SKM-1 treated with dmso at 0.1 percent for 144 hours (cell line): ENCODE data around the gene OXT.
"Not testable (repeated sequence)": the region's sequence is repeated elsewhere in the genome, so short reads cannot be mapped to it uniquely, and the experiment has no call there.

Experiments used
- DNase-seq: peaks from one replicate; lab custom pipeline; 2025; ENCODE audit not compliant: unreplicated experiment; lab: John Stamatoyannopoulos, UW

OXT gene

DNA sequence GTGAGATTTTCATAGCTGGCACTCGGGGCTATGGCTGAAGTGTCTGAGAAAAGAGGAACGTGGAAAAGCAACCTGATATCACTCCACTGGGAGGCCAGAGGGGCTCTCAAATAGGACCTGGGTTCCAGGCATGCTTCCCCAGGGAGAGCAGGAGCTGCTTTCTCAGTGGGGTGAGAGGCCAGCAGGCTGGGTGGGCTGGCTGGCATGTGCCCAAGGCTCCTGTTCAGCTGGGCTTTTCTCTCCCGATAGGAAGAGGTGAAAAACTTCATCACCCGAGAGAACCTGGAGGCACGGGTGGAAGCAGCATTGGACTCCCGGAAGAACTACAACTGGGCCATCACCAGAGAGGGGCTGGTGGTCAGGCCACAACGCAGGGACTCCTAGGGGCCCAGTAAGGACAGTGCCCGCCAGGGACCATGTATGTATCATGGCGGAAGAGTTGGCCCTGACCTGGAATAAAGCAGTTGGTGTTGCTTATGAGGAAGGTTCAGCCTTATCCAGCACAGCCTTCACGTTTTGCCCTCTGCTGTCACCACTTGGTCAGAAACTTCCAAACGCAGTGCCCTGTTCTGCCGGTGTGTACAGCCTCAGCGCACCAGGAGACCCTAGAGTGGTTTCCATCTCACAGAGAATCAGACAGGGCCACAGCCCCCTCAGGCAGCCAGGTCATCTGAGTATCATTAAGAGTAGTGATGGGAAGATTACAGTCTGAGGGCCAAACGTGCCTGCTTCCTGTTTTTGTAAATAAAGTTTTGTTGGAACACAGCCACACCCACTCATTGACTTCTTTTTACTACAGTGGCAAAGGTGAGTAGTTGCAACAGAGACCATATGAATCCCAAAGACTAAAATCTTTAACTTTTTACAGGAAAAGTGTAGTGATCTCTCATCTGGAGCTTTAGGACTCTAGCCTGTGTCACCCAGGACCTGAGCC, 23.7 kb upstream of the OXT start:
- DNase-seq: no peak

DNA sequence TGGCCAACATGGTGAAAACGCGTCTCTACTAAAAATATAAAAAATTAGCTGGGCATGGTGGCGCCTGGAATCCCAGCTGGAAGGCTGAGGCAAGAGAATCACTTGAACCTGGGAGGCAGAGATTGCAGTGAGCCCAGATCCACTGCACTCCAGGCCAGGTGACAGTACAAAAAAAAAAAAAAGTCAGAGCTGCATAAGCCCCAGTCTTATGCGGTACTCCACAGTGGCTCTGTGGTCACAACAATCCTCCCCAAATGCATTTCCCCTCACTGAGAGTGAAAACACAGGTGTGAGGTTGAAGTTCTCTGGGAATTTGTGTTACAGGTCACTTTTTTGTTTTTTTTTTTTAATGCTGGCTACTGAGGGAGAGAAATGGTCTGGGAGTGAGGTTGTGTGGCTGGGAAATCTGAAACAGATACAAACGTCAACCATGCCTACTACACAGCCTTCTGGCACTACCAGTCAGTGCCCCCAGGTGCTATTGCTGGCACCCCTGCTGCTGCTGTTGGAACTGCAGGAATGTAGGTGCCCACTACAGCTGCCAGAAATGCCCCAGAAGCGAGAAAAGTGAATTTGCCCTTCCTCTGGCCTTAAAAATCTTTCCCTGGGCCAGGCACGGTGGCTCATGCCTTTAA, 19.9 kb upstream of the OXT start:
- no peak for DNase-seq

DNA sequence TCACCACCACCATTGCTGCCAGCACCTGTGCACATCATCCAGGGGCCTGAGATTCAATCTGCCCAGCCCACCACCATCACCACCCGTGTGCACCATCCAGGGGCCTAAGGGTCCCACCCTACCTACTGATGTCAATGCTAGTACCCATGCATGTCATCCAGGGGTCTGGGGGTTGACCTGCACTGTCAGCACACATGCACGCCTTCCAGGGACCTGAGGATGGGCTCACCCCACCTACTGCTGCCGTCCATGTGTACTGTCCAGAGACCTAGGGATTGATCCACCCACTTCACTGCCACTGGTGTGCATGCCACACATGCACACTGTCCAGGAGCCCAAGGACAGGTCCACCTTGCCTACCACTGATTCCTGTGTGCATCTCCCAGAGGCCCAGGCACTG, 11.9 kb upstream of the OXT start:
- no peak for DNase-seq

DNA sequence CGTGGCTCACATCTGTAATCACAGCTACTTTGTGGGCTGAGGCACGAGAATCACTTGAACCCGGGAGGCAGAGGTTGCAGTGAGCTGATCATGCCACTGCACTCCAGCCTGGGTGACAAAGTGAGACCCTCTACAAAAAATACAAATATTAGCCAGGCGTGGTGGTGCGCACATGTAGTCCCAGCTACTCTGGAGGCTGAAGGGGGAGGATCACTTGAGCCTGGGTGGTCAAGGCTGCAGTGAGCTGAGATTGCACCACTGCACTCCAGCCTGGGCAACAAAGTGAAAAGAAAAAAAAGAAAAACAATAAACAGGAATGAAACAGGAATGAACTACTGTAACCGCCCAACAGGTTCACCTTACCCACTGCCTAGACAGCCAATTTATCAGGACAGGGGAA, 7.3 kb upstream of the OXT start:
- DNase-seq: not testable (repeated sequence)

DNA sequence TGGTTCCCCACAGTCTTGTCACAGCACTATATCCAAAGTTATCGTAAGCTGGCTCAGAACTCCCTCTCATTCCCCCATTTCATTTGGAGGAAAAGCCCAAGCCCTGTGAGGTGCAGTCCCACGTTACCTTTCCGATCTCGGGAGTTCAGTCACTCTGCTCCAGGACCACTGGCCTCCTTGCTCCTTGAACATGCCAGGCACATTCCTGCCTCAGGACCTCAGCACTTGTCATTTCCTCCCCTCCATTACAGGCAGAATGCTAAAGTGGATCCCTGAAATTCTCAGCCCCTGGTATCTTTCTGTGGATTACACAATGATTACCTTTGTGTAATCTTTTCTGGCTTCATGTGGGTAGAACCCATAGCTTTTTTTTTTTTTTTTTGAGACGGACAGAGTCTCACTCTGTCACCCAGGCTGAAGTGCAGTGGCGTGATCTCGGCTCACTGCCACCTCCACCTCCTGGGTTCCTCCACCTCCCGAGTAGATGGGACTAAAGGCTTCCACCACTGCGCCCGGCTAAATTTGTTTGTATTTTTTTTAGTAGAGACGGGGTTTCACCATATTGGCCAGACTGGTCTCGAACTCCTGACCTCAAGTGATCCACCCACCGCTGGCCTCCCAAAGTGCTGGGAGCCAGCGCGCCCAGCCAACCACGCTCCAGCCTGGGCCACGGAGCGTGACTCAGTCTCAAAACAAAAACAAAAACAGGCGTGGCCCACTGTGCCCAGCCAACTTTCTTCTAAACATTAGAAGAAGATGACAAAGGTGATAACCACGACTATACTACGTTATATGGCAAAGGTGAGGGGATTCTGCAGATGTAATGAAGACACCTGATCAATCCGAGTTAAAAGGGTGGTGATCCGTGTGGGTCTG, 4.0 kb upstream of the OXT start:
- DNase-seq: no peak

DNA sequence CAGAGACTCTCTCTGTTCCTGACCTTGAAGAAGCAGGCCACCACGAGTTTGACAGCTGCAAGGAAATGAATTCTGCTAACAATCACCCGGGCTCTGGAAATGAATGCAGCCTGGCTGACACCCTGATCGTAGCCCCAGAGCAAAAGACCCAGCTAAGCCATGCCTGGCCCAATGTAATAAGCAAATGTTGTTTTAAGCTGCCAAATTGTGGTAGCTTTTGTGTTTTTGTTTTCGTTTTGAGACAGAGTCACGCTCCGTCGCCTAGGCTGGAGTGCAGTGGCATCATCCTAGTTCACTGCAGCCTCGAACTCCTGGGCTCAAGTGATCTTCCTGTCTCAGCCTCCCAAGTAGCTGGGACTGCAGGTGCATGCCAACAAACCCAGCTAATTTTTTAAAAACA, 3.3 kb upstream of the OXT start:
- DNase-seq: no peak

DNA sequence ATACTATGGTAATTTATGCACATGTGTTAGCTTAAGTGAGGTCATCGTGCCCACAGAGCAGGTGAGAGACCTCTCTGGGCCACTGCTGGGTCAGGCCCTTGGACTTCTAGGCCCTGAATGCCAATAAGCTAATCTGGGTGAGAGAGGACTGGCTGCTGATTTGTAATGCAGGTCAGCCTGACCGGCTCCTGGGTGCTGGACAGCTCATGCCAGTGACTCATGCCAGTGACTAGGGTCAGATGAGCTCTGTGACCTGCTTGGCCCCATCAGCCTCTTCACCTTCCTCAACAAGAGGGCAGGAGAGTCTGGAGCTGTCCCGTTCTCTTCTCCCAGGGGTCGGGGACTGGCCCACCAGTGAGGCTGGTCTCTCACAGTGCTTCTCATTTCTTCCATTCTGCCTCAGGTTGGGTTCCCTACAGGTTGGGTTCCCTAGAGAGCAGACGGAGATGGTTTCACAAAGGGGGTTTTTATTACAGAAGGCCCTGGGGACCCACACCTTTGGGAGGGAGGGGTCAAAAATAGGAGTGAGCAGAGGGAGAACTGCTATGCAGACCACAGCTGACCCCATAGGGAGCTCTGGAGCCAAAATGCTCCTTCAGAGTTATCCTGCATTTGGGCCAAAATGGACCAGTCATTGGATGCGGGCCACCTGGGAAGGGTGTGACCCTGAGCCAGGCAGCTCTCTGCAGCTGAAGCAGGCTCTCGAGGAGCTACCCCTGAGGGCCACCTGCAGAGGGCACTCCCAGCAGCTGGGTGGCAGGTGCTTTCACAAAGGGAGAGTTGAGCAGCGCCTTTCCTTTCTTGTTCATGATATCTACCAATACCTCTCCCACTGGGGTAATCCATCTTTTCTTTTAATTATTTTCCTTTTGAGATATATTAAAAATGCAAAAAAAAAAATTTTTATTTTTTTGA, 2.2 kb upstream of the OXT start:
- DNase-seq: no peak

DNA sequence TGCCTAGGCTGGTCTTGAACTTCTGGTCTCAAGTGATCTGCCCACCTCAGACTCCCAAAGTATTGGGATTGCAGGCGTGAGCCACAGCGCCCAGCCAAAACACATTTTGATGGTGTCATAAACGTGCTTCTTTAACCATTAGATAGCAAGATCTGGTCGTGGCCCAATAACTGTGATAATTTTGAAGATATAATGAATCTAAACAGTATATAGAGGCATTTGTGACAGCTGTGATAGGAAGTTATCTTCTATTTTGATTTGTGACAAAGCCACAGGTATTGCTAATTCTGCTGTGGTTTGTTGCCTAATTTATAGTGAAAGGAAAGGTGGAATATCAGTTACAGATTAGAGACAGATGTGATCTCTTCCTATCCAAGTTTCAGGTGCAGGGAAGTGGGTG, 695 bp upstream of the OXT start:
- DNase-seq: no peak

DNA sequence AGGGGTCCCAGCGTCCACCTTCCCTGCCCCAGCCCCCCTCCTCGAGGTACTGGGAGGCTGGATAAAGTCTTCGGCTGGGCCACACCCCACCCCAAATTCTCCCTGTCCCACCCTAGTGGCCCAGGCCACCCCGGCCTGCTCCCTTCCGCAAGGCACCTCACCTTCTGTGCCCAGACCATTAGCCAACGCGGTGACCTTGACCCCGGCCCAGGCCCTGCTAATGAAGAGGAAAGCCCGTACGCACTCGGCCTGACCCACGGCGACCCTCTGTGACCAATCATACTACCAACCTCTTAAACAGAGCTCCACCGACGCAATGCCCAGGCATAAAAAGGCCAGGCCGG, 182 bp upstream of the OXT start:
- DNase-seq: no peak

DNA sequence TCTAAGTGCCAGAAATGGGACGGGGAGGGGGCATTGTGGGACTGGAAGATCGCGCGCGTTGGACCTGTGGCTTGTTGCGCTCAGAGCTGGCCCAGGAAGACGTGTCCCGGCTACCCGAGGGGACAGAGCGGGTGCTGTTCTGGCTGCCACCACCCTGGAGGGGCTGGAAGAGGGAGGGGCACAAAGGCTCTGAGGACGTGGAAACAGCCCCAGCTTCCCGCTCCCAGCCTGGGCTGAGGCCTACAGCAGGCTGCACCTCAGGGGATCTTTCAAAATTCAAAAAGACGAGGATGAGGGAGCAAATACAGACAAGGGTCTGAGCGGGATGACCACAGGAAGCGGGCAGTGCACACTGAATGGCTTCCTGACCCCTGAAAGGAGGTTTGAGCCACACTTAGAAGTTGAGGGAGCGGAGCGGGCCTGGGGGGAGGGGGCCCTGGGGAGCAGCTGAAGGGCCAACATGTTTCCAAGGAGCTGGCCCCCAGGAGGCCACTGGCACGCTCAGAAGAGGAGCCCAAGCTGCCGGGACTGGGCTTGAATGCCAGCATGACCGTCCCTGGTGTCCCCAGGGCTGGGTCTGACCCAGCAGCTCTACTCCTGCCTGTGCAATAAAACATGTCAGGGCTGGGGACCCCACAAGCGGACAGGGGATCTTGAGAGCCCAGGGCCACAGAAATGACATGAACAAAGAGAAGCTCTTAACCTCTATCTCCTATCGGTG, 1.3 kb downstream of the OXT start:
- no peak for DNase-seq

DNA sequence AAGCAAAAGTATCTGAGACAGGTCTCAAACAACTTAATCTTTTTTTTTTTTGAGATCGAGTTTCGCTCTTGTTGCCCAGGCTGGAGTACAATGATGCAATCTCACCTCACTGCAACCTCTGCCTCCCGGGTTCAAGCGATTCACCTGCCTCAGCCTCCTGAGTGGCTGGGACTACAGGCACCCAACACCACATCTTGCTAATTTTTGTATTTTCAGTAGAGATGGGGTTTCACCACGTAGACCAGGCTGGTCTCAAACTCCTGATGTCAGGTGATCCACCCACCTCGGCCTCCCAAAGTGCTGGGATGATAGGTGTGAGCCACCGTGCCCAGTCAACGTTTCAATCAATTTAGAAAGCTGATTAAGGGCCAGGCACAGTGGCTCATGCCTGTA, 1.8 kb downstream of the OXT start:
- not testable (repeated sequence) for DNase-seq

DNA sequence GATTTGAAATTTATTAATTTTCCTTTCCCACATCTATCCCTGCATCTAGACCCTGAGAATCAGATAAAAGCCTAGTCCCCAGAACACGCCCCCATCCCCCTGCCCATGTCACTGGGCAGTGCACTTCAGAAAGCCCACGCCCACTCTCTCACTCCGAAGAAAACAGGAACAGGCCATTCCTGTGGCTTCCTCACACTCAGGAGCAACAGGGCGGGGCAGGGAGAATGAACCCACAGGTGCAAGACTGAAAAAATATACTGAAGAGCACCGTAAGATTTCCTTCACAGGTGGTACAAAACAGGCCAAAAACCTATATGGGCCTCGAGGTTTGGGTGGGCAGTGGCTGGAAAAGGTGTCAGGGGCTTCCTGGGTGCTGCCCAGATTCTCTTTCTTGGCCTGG, 3.4 kb downstream of the OXT start:
- no peak for DNase-seq

DNA sequence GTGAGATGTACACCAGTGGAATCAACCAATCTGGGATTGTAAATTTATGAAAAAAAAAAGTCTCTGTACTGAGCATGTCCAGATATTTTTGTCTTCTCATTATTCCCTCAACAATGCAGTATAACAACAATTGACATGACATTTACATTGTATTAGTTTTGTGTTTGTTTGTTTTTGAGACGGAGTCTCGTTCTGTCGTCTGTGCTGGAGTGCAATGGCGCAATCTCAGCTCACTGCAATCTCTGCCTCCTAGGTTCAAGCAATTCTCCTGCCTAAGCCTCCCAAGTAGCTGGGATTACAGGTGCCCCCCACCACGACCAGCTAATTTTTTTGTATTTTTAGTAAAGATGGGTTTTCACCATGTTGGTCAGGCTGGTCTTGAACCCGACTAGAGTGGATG, 3.9 kb downstream of the OXT start:
- not testable (repeated sequence) for DNase-seq

DNA sequence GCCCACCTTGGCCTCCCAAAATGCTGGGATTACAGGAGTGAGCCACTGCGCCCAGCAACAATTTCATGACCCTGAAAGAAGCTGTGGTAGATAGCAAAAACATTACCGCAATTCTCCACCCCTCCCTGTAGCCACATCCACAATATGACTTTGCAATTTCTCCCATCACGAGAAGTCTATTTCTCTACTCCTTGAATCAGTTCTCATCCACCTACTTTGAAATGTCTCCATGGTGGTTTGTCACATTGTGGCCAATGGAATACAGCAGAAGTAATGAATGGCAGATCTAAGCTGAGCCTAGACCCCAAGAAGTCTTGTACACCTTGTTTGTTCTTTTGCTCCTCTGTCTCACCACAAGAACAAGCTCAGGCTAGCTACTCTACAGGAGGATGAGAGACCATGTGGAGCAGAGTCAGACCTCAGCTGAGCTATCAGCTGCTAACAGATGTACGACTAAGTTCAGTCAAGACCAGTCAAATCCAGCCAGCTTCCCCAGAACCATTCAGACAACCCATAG, 6.3 kb downstream of the OXT start:
- no peak for DNase-seq

DNA sequence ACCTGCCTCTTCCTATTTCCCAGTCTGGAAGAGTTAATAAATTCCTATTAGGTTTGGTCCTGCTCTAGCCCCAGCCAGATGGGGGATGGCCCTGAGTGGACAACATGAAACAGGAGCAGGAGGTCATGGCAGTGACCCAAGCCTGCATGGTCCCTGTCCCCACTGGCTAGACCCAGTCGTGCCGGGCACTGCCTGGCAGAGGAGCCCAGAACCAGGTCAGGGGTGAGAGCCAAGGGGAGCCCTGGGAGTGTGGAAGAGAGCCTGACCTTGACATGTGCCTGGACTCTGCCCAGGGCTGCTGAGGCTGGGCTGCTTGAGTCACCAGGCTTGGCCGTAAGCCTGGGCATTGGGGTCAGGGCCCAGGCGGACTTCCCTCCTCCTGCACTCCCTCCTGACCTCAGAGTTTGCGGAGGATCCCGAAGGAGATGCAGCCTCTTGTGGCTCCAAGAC, 9.5 kb downstream of the OXT start:
- no peak for DNase-seq

DNA sequence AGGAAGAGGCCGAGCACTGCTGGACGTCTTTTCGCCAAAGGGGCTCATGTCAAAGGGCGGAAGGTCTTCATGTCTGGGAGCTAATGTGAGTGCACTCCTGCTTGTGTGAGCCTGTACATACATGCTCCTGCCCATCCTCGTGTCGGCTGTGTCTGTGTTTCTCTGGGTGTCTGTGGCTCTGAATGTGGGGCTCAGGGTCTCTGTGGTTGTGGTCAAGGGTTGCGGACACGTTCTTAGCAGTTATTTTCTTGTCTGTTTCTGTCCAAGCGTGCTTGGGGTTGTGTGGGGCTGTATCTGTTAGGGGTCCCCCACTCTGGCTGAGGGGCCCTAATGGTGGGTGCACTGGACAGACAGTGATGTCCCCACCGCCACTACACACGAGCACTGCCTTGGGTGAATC, 10.2 kb downstream of the OXT start:
- DNase-seq: no peak

DNA sequence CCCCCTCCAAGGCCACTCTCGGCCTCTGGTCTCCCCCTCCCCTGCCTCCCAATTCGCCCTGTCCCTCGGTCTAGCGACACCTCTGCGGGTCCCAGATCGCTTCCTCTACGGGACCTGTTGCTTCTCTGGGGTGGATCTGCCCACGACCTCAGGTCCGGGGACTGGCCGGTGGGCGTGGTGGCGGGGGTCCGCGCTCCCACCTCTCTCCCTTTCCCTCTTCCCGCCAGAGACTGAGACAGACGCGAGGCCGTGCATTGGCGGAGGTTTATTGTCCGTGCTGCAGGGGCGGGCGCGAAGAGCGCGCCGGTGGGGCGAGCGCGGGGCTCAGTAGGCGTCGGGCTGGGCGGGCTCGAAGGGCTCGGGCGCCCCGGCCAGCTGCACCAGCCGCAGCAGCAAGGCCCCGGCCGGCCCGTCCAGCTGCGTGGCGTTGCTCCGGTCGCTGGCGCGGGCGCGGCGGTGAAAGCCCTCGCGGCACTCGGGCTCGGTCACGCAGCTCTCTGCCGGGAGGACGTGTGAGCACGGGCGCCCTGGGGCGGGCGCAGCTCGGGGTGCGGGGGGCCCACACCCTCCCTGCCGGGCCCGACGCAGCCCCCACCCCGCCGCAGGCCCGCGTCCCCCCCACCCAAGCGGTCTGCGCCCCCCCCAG, 11.0 kb downstream of the OXT start:
- DNase-seq: no peak

DNA sequence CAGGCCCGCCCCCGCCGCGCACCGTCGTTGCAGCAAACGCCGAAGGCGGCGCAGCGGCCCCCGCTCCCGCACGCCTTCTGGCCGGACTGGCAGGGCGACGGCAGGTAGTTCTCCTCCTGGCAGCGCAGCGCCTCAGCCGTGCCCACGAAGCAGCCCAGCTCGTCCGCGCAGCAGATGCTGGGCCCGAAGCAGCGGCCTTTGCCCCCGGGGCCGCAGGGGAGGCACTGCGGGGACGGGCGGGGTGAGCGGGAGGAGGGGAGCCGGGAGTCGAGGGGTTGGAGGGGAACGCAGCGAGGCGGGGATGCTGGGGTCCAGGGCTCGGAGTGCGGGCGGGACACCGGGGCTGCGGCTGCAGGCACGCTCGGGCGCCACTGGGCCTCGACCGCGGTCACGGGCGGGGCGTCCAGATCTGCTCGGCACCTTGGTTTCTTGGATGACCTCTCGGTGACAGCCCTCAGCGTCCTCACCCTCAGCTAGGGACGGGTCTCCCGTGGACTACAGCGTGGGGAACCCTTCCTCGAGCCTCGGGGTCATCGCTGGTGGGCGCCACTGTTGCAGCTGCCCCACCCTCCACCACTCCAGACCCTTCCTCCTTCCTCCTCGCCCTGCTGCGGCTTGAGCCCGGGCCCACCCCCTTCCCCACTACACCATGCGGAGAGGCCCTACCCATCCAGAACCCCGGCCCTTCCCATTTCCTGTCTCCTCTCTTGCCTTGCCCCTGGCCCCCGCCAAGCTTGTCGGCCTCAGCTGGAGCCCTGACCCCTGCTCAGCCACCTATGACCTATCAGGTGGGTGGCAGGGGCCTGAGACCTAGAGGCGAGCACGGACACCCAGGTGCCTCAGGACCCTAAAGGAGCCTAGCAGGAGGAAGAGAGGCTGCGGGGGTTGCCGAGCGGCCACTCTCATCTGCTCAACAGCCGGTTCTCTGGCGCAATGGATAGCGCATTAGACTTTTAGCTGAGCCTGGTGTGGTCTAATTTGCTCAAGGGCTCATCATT, 11.8 kb downstream of the OXT start:
- no peak for DNase-seq
